Neuron (in vitro differentiated cells): Measurements from ENCODE around the gene VPS54.

Experiments
- H2AFZ ChIP-seq: one replicate; pipeline ENCODE4 v1.6.1; 2013; ENCODE audit warnings: low read depth, mild to moderate bottlenecking, inconsistent platforms, low read length, moderate library complexity
- H3K27me3 ChIP-seq: one replicate; pipeline ENCODE4 v1.6.1; 2013; ENCODE audit warnings: low read length; ENCODE audit not compliant: insufficient read depth
- H3K36me3 ChIP-seq: one replicate; pipeline ENCODE4 v1.6.1; 2013; ENCODE audit warnings: low read length; ENCODE audit not compliant: insufficient read depth
- H3K4me1 ChIP-seq: one replicate; pipeline ENCODE4 v1.6.1; 2013; ENCODE audit warnings: low read length; ENCODE audit not compliant: insufficient read depth
- H3K4me3 ChIP-seq: 2 replicates; pipeline ENCODE4 v1.5.1; 2013; ENCODE audit warnings: mild to moderate bottlenecking, low read length, moderate library complexity
- H3K9me3 ChIP-seq: one replicate; pipeline ENCODE4 v1.6.1; 2013; ENCODE audit warnings: low read length

The VPS54 gene, protein sequence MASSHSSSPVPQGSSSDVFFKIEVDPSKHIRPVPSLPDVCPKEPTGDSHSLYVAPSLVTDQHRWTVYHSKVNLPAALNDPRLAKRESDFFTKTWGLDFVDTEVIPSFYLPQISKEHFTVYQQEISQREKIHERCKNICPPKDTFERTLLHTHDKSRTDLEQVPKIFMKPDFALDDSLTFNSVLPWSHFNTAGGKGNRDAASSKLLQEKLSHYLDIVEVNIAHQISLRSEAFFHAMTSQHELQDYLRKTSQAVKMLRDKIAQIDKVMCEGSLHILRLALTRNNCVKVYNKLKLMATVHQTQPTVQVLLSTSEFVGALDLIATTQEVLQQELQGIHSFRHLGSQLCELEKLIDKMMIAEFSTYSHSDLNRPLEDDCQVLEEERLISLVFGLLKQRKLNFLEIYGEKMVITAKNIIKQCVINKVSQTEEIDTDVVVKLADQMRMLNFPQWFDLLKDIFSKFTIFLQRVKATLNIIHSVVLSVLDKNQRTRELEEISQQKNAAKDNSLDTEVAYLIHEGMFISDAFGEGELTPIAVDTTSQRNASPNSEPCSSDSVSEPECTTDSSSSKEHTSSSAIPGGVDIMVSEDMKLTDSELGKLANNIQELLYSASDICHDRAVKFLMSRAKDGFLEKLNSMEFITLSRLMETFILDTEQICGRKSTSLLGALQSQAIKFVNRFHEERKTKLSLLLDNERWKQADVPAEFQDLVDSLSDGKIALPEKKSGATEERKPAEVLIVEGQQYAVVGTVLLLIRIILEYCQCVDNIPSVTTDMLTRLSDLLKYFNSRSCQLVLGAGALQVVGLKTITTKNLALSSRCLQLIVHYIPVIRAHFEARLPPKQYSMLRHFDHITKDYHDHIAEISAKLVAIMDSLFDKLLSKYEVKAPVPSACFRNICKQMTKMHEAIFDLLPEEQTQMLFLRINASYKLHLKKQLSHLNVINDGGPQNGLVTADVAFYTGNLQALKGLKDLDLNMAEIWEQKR

DNA sequence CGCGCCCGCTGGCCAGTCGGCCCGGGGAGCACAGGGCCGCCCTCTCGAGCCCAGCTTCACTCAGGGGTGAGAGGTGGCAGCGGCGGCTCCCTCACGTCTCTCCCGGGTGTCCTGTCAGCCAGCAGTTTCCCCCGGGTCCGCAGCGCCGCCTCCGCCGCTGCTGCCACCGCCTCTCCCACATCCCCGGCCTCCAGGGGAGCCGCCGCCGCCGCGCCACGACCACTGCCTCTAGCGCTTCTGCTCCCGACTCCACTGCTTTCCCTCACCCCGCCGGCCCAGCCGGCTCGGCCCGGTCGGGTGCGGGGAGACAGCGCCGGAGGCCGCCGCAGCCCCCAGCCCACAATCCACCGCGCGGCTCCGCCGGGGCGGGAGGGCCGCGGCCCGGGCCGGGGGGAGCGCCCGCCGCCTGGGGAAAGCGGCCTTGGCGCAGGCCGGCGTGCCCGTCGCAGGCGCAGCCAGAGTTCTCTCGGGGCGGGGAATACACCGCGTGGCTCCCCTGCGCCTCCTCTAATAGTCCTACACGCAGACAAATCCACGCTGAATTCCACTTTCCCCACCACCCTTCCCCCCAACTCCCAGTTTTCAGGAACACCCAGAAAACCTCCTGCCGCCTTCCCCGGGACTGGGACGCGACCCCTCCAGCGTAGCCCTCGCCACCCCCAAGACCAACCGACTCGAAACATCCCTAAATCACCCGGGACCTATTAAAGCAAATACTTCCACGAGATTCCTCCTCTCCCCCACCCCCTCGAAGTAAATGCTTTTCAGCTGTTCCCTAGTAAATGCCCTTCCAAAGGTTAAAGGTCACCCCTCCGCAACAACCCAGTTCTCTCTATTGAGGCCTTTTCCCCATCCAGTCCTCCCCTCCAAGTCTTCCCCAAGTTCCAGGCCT is at the start of gene VPS54:
VPS54 (minus strand) TSS at position 346 of the 892 bp plus-strand sequence. CDS start 35,429 bp downstream, outside the sequence.
- H3K27me3 ChIP-seq, result no peaks in the 10 kb centered on the region
- H3K9me3 ChIP-seq, result no peaks in the 10 kb centered on the region
- H3K4me1 ChIP-seq, result peaks cover 11% of the 10 kb centered on the region
- H2AFZ ChIP-seq, result peak within 1 kb of the TSS; percentile 93
- no peaks in the 10 kb centered on the region for H3K36me3 ChIP-seq
- H3K4me3 ChIP-seq, result peak within 1 kb of the TSS; percentile 98

DNA sequence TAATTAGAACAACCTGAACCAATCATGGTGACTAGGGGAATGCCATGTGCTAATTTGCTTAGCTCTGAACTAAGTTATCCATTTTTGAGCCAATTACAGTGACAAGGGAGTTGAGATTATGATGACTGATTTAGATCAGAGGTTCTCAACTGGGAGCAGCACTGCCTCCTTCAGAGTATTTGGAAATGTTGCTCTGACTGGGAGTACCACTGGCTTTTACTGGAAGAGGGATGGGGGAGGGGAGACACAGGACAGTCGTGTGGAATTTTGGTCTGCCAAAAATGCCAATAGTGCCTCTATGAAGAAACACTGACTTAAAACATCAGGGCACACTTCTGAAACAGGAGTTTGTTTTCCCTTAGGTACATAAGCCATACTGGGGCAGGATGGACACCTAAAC is 48.1 kb upstream of the VPS54 start:
- Histone ChIP-seq H2AFZ (no peak overlapping the region), H3K36me3 (no peaks in the 10 kb centered on the region), H3K4me1 (peaks cover 16% of the 10 kb centered on the region), H3K9me3 (no peaks in the 10 kb centered on the region), H3K4me3 (no peak overlapping the region), H3K27me3 (no peaks in the 10 kb centered on the region)

DNA sequence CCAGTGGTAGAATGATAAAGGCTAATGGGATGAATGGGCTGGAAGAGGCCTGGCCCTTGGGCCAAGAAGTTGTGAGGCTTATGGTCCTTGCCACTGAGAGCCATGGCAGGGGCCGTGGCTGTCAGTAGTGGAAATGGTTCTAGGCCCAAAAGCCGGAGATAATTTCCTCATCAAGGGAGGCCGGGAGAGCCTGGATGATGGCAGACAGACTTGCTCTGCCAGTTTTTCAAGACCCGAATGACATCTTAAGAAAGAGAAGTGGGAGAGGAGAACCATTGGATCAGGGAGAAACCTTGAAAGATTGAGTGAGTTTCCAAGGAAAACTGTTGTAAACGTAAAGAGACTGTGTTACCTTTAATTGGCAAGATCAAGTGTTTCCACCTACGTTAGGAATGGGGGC is 46.3 kb upstream of the VPS54 start:
- Histone ChIP-seq H3K4me3 (no peak overlapping the region), H3K4me1 (peaks cover 16% of the 10 kb centered on the region), H3K9me3 (no peaks in the 10 kb centered on the region), H2AFZ (no peak overlapping the region), H3K27me3 (no peaks in the 10 kb centered on the region), H3K36me3 (no peaks in the 10 kb centered on the region)

DNA sequence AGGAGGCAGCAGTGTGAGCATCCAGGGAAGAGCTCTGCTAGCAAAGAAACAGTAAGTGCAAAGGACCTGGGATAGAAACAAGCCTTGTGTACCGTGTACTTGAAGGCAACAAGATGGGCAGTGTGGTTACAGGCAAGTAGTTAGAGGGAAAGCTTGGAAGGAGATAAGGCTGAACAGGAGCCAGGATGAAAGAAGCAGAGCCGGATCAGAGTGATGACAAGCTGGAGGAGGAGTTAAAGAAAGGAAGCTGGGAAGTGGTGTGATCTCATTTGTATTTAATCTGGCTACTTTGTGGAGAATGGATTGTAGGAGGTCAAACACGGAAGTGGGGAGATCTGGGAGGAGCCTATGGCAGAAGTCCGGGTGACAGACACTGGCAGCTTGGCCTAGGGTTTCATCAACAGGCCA is 44.7 kb upstream of the VPS54 start:
- Histone ChIP-seq H2AFZ (peak overlapping the region; percentile 59), H3K4me3 (peak overlapping the region; percentile 8), H3K36me3 (no peaks in the 10 kb centered on the region), H3K27me3 (no peaks in the 10 kb centered on the region), H3K4me1 (peaks cover 16% of the 10 kb centered on the region), H3K9me3 (no peaks in the 10 kb centered on the region)

DNA sequence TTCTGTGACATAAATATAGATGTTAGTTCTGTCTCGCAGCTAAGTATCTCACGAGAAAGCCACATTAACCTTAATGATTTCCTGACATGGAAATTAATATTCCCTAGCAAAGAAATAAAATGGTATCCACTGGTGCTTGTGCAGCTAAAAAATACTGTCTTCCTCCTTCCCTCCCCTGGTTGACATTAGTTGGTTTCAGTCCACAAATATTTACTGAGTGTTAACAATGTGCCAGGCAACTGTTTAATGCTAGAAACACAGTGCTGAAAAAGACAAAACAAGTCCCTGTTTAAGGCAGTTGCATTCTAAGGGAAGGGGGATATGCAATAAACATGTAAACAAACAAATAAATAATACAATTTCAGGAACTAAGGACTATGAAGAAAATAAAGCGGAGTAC is 44.2 kb upstream of the VPS54 start:
- no peaks in the 10 kb centered on the region for H3K9me3 ChIP-seq
- no peaks in the 10 kb centered on the region for H3K36me3 ChIP-seq
- H3K4me1 ChIP-seq, result peaks cover 16% of the 10 kb centered on the region
- no peaks in the 10 kb centered on the region for H3K27me3 ChIP-seq
- peak overlapping the region; percentile 59 for H2AFZ ChIP-seq
- no peak overlapping the region for H3K4me3 ChIP-seq

DNA sequence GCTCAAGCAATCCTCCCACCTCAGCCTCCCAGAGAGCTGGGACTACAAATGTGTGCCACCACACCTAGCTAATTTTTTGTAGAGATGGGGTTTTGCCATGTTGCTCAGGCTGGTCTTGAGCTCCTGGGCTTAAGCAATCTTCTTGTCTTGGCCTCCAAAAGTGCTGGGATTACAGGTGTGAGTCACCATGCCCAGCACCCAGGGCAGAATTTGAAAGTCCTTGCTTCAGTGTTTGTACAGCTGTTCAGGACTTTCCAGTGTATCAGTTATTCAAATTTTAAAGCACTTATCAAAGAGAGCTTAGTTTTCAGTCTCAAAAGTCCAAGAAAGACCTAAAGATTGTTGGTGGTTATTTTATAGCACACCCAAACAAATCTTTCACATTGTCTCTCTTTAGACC is 43.6 kb upstream of the VPS54 start:
- H3K27me3 ChIP-seq, result no peaks in the 10 kb centered on the region
- no peak overlapping the region for H3K4me3 ChIP-seq
- peaks cover 16% of the 10 kb centered on the region for H3K4me1 ChIP-seq
- H3K9me3 ChIP-seq, result no peaks in the 10 kb centered on the region
- no peaks in the 10 kb centered on the region for H3K36me3 ChIP-seq
- H2AFZ ChIP-seq, result no peak overlapping the region

DNA sequence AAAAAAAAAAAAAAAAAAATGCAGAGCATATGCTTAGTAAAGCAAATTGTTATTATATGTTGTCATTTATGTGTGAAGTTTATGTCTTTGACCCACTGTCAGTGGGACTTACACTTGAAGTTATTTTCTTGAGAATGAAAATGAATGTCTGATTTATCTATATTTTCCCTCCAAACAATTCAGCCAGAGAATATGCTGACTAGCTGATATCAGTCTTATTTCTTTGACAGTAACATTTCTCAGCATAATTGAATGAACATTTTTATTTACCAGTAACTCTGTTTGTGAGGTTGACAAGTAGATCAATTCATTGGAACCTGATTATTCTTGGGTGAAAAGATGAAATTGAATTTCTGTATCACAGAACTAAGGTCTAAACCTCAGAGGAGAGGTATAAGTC is 40.0 kb upstream of the VPS54 start:
- no peaks in the 10 kb centered on the region for H3K27me3 ChIP-seq
- H3K4me3 ChIP-seq, result no peak overlapping the region
- H3K36me3 ChIP-seq, result no peaks in the 10 kb centered on the region
- H2AFZ ChIP-seq, result no peak overlapping the region
- peaks cover 11% of the 10 kb centered on the region for H3K4me1 ChIP-seq
- H3K9me3 ChIP-seq, result no peaks in the 10 kb centered on the region

DNA sequence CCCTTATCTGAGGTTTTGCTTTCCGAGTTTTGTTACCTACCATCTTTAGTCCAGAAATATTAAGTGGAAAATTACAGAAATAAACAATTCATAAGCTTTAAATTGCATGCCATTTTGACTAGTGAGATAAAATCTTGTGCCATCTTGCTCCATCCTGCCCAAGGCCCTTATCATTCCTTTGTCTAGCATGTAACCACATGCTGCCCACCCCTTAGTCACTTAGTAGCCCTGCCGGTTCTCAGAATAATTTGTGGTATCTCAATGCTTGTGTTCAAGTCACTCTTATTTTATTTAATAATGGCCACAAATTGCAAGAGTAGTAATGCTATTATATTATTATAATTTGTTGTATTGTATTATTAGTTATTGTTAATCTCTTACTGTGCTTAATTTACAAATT is 36.8 kb upstream of the VPS54 start:
- no peaks in the 10 kb centered on the region for H3K9me3 ChIP-seq
- H3K36me3 ChIP-seq, result no peaks in the 10 kb centered on the region
- no peaks in the 10 kb centered on the region for H3K27me3 ChIP-seq
- peaks cover 8% of the 10 kb centered on the region for H3K4me1 ChIP-seq
- no peak overlapping the region for H3K4me3 ChIP-seq
- H2AFZ ChIP-seq, result no peak overlapping the region

DNA sequence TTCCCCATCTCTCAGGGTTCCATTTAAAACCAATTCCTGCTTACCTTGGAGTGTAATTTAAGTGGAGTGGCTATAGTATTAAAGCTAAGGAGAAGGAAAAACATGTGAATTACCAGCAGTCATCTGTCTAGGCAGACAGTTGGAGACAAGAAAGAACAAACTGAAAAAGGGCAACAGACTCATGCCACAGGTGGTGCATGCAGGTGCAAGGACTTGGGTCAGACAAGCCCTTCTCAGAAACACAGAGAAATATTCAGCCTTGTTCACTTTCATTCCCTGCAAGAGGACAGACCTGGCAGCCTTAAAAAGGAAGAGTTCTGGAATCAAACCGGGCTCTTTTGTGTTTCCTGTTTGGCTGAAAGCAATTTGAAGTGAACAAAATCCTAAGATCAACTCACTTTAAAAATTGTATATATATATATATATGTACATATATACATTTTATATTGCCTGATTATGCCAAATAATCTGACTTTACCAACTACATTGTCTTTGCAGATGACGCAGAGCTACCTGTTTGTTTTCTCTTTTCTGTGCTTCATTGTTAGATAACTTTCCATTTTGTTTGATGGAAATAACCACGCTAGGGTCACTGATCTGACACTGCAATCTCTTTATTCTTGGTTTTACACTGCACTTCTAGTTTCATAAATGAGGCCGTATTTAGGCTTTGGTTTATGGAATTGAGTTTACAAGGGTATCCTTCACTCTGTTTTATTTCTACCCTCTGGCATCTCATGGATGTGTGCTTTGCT is 35.1 kb upstream of the VPS54 start:
- Histone ChIP-seq H3K9me3 (no peaks in the 10 kb centered on the region), H2AFZ (no peak overlapping the region), H3K4me1 (peaks cover 8% of the 10 kb centered on the region), H3K27me3 (no peaks in the 10 kb centered on the region), H3K4me3 (no peak overlapping the region), H3K36me3 (no peaks in the 10 kb centered on the region)

DNA sequence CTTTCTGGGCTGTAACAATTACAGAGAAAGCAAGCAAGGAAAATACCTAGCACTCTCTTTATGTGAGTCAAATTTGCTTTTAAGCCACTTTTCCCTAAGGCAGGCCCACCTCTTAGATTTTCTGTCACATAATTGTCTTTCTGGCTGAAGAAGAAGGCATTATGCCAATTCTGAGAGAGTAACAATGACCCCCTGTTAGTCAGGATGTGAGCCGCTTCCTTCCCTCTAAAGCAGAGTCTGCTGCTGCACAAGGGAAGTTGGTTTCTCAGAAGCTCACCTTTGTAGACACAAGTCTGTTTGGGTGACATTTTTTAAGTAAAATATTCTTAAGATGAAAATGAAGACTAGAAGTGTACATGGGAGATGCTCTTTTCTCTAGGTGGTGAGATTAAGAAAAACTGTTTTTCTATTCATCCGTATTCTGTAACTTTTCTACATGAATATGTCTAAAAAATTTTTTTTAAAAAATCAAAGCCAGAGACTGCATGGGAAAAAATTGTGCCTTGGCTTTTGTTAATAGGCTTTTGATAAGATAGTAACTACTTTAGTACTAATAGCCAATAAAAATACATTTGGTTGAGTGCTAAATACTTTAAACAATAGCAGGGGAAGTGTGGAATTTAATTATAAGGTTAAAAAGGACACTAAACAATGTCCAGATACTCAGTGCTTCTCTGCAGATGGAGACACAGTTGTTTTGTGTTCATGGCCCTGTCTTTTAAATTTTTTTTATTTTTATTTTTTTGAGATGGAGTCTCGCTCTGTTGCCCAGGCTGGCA is 33.4 kb upstream of the VPS54 start:
- Histone ChIP-seq H3K36me3 (no peaks in the 10 kb centered on the region), H3K27me3 (no peaks in the 10 kb centered on the region), H3K9me3 (no peaks in the 10 kb centered on the region), H3K4me3 (no peak overlapping the region), H3K4me1 (peaks cover 8% of the 10 kb centered on the region), H2AFZ (no peak overlapping the region)

DNA sequence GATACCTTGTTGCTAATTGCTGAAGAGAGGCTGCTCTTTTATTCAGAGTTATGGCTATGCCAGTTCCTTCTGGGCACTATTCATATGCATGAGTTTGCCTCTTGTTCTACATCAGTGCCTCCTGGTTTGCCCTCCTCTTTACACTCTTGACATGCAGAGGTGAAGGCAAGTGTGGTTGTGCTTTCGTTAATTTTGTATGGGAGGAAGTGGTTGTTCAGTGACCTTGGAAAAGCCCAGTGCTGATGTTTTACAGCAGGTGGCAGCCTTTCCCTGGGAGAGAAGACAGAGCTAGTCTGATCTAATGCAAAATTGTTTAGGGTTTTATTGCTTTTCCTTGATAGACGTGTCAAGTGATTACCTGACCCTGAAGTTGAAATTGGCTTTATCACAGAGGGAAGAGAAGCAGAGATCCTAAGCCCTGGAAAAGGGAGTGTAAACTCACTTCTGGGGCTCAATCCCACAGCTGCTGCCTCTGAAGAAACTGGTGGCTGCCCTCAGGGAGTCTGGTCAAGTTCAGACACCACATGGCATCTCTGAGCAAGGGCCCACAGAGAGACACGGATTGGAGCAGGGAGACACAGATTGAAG is 30.5 kb upstream of the VPS54 start:
- no peaks in the 10 kb centered on the region for H3K9me3 ChIP-seq
- H3K36me3 ChIP-seq, result no peaks in the 10 kb centered on the region
- peaks cover 8% of the 10 kb centered on the region for H3K4me1 ChIP-seq
- no peak overlapping the region for H3K4me3 ChIP-seq
- no peaks in the 10 kb centered on the region for H3K27me3 ChIP-seq
- H2AFZ ChIP-seq, result no peak overlapping the region
